Fibroblast of skin of back (primary cell): ENCODE measurements around the gene SERAC1.
A peak's percentile ranks its signal among the peaks of the same experiment; 100 is the strongest.

Experiments
- DNase-seq: peaks from one replicate; pipeline ENCODE4 v3.0.0-alpha.2; 2013

Gene SERAC1

DNA sequence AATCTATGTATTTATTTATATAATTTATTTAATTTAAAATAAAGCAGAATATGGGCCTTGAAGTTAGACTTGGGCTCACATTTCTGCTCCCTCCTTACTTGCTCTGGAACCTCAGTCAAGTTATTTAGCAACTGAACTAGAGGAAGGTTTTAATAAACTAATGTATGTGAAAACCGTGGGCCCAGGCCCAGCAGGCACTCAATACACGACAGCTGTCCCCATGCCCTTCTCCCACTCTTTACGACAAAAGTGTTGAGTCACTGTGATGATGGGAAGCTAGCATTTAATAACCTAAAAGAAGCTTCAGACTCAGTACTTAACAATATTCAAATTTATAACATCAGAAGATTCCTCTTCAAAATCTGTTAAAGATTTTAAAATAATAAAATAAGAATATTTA is 46.7 kb downstream of the SERAC1 start:
- no peak for DNase-seq

DNA sequence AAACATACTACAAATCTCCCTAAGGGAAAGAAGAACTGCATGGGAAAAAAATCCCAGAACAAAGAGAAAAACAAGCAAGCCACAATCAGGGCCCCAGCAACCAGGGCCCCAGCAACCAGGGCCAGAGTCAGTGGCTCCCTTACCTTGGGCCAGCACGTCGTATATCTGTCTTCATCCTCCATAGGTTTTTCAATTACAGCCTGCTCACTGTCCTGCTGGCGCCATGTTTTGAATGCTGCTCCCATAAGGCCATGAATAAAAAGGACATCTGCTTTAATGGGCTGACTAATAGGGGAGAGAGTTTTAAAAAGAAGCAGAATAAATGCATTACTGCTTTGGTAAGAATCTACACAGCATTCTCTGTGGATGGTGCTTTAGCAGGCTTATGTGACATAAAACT is 49.2 kb downstream of the SERAC1 start:
- DNase-seq = no peak

DNA sequence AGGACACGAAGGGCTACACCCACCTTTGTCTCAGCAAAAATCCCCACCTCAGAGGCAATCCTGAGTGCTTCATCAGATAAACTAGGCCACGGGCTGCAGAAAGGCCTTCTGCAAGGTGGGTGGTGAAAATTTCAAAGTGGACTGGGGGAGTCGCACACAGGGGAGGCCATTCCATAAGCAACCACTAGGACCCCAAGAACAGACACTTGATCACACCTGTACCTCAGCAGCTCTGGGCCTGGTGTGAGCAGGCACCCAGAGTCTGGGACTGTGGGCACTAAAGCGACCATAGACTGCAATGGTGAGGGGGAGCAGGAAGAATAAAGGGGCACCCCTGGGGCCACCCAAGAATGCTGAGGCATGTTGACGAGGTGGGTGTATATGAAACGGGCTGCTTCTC is 52.6 kb downstream of the SERAC1 start:
- DNase-seq = no peak

- DNase-seq = no peak
Measured at GRCh38 chr6:158115102-158115501, 53.0 kb downstream of the SERAC1 start.

- DNase-seq = no peak
Measured at GRCh38 chr6:158113802-158114201, 54.3 kb downstream of the SERAC1 start.

GRCh38 chr6:158111987-158112386 is 56.1 kb downstream of the SERAC1 start:
- no peak for DNase-seq

- no peak for DNase-seq
Measured at GRCh38 chr6:158110986-158111385, 57.1 kb downstream of the SERAC1 start.

- DNase-seq = no peak
Measured at GRCh38 chr6:158109748-158110147, 58.3 kb downstream of the SERAC1 start.

DNA sequence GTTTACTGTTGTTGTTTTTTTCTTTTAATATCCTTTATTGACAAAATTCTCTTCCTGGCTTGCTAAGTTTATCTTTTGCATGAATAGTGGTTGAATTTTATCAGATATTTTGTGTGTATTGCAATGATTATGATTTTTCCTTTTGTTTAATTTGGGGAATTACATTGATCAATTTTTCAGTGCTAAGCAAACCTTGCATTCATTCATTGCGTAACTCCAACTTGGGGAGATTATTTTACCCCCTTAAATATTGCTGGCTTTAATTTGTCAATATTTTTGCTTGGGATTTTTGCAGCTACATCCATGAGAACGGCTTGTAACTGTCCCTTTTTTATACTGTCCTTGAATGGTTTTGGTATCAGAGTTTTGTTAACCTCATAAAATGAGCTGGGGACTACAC is 63.4 kb downstream of the SERAC1 start:
- no peak for DNase-seq

DNA sequence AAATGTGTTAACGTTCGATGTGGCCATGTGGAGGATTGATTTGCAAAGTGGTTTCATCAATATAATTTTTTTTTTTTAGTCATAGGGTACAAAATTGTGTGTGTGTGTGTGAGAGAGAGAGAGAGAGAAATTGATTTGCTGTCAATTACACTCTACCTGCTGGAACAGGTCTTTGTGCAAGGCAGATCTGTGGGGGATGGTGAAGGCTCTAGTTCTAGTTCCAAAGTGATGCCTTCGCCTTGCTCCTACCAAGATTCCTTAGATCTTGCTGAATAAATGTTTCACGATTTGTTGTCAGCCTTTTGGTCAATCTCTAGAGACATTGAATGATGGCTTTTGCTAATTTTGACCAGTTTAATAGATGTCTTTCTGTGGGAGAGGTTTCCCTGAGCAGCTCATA is 64.8 kb downstream of the SERAC1 start:
- DNase-seq = no peak

DNA sequence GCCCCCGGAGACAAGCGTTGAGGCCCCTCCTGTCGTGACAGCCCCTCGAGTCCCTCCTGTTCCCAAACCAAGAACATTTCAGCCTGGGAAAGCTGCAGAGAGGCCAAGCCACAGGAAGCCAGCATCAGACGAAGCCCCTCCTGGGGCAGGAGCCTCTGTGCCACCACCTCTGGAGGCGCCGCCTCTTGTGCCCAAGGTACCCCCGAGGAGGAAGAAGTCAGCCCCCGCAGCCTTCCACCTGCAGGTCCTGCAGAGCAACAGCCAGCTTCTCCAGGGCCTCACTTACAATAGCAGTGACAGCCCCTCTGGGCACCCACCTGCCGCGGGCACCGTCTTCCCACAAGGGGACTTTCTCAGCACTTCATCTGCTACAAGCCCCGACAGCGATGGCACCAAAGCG is 72.4 kb downstream of the SERAC1 start:
- no peak for DNase-seq

- no peak for DNase-seq
Measured at GRCh38 chr6:158095031-158095430, 73.0 kb downstream of the SERAC1 start.

- no peak for DNase-seq
Measured at GRCh38 chr6:158092806-158093205, 75.3 kb downstream of the SERAC1 start.

DNA sequence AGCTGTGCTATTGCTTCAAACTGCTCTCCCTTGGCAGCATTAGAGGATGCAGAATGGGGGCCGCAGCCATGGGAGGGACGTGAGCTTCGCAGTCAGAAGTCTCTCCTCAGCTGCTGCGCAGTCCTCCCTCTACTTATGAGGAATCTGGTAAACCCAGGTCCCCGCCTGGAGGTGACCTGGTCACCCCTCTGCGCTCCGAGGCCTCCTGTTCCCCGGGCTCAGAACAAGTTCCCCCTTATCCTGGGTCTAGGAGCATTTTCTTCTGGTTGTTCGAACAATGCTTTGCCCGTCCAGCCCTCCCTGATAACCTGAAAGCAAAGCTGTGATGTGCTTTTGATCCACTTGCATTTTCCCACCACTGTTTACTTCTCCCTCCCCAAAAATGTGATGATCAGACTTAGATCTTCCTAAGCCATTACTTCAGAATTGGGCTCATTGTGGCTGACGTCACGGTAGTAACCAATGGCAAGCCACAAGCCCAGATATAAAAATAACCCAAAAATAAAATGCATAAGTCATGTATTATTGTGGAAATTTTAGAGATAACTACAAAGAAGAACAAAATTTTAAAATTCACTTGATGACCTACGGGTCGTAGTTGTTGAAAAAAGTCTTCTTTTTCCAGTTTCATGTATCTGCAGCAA is 80.7 kb downstream of the SERAC1 start:
- DNase-seq = no peak

GRCh38 chr6:158086504-158087223 is 81.4 kb downstream of the SERAC1 start:
- peak; percentile 87 for DNase-seq

- DNase-seq = no peak
Measured at GRCh38 chr6:158086054-158086503, 82.0 kb downstream of the SERAC1 start.

DNA sequence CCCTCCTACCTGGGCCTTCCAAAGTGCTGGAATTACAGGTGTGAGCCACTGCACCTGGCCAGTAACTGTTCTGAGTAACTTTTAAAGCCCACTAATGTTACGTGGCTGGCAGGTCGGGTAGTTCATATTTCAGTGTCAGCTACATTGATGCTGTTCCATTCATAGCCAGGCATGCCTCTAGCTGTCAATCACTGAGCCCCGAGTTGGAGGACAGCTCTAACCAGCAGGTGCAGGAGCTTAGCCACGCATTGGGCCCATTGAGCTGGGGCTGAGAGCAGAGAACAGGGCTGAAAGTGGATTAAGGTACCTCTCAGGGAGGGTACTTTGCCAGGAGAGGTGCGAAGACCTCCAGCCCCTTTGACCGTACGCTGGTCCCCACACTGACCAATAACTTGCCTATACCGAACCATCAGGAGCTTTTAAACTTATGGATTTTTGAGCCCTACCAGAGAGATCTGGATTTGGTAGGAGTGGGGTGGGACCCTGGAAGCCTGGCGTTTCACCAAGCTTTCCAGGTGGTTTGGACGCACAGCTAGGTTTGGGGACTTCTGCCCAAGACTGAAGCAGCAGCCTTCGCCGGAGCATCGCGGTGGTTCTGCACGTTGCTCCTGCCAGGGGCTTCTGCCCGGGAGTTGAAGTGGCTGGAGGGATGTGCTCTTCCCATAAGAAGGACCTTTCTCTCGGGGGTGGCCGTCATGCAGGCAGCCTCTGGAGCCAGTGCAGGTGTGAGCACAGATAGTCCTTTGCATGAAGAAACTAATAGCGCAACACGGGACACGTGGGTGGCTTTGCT is 82.6 kb downstream of the SERAC1 start:
- DNase-seq = no peak

- DNase-seq = no peak
Measured at GRCh38 chr6:158083455-158084325, 84.4 kb downstream of the SERAC1 start.

DNA sequence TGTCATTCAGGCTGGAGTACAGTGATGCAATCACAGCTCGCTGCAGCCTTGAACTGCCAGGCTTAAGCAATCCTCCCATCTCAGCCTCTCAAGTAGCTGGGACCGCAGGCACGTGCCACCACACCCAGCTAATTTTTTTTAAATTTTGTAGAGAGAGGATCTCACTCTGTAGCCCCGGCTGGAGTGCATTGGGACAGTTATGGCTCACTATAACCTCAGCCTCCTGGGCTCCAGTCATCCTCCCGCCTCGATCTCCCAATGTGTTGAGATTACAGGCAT is 86.5 kb downstream of the SERAC1 start:
- no peak for DNase-seq

GRCh38 chr6:158080849-158081656 is 87.0 kb downstream of the SERAC1 start:
- DNase-seq = no peak

GRCh38 chr6:158078320-158078719 is 89.7 kb downstream of the SERAC1 start:
- DNase-seq = no peak

DNA sequence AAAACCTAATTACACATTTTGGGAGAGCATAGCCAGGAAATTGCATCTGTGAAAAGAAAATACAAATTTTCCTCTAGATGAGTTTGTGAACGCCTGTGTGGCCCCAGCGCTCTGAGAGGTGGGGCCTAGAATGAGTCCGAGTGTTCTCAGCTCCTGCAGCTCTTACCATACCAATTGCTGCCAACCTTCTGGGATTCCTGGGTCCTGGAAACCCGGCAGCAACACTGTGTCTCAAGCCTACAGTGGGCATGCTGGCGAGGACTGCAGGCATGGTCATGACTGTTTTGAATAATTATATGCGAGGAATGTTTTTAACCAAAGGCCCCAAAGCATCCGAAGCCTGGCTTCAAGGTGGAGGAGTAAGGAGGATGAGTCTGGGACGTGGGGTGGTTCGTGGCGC is 90.4 kb downstream of the SERAC1 start:
- DNase-seq = no peak
